ENCODE measurements around the gene ETV3. TPM values are rescaled to one million over a fixed set of nuclear protein-coding genes. Genes with fewer than 3 reads are reported as not detected.

Gene ETV3
- polyA plus RNA-seq, 1 experiment = 7.4 TPM

- Histone ChIP-seq H3K36me3 (ENCODE audit: control insufficient read depth, insufficient read depth, low read length) (no peaks in the 10 kb centered on the region), H3K4me3 (ENCODE audit: low read depth, low read length) (no peak overlapping the region), H3K27me3 (ENCODE audit: control insufficient read depth, insufficient read depth, low read length) (peaks cover 3% of the 10 kb centered on the region)
- TF ChIP-seq, protein P1, sequence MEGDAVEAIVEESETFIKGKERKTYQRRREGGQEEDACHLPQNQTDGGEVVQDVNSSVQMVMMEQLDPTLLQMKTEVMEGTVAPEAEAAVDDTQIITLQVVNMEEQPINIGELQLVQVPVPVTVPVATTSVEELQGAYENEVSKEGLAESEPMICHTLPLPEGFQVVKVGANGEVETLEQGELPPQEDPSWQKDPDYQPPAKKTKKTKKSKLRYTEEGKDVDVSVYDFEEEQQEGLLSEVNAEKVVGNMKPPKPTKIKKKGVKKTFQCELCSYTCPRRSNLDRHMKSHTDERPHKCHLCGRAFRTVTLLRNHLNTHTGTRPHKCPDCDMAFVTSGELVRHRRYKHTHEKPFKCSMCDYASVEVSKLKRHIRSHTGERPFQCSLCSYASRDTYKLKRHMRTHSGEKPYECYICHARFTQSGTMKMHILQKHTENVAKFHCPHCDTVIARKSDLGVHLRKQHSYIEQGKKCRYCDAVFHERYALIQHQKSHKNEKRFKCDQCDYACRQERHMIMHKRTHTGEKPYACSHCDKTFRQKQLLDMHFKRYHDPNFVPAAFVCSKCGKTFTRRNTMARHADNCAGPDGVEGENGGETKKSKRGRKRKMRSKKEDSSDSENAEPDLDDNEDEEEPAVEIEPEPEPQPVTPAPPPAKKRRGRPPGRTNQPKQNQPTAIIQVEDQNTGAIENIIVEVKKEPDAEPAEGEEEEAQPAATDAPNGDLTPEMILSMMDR (IDR thresholded peaks at IDR 0.05; ENCODE audit: insufficient read depth, low read depth, low read length) = no peak
- ChIA-PET POLR2A (no interaction called here), CTCF (interaction anchor here (1.3 to 1.4 kb wide), 2 partner anchors 13 to 60 kb away, joined by 5 to 12 read pairs; no protein-coding TSS in a partner anchor)
- DNase-seq (ENCODE audit: low read depth) = no peak
Measured at GRCh38 chr1:157150631-157151030, 12.4 kb upstream of the ETV3 start.

- TF ChIP-seq, protein P1 (IDR thresholded peaks at IDR 0.05; ENCODE audit: insufficient read depth, low read depth, low read length) = no peak
- H3K4me3 ChIP-seq (ENCODE audit: low read depth, low read length) = no peak overlapping the region
- CTCF ChIA-PET = interaction anchor here (0.8 to 1.7 kb wide), 5 partner anchors 8 to 58 kb away, joined by 3 to 11 read pairs (median 6); no protein-coding TSS in a partner anchor
- POLR2A ChIA-PET = no interaction called here
- H3K36me3 ChIP-seq (ENCODE audit: control insufficient read depth, insufficient read depth, low read length) = no peaks in the 10 kb centered on the region
- H3K27me3 ChIP-seq (ENCODE audit: control insufficient read depth, insufficient read depth, low read length) = peaks cover 8% of the 10 kb centered on the region
- no peak for DNase-seq (ENCODE audit: low read depth)
Measured at GRCh38 chr1:157147906-157148700, 9.9 kb upstream of the ETV3 start.

- POLR2A ChIA-PET = no interaction called here
- Histone ChIP-seq H3K27me3 (ENCODE audit: control insufficient read depth, insufficient read depth, low read length) (peaks cover 7% of the 10 kb centered on the region), H3K4me3 (ENCODE audit: low read depth, low read length) (no peak overlapping the region), H3K36me3 (ENCODE audit: control insufficient read depth, insufficient read depth, low read length) (no peaks in the 10 kb centered on the region)
- CTCF ChIA-PET = interaction anchor here (1.5 to 2.0 kb wide), 4 partner anchors 9 to 57 kb away, joined by 4 to 11 read pairs (median 8); no protein-coding TSS in a partner anchor
- TF ChIP-seq, protein P1 (IDR thresholded peaks at IDR 0.05; ENCODE audit: insufficient read depth, low read depth, low read length) = no peak
- no peak for DNase-seq (ENCODE audit: low read depth)
Measured at GRCh38 chr1:157147037-157147436, 8.8 kb upstream of the ETV3 start.

DNA sequence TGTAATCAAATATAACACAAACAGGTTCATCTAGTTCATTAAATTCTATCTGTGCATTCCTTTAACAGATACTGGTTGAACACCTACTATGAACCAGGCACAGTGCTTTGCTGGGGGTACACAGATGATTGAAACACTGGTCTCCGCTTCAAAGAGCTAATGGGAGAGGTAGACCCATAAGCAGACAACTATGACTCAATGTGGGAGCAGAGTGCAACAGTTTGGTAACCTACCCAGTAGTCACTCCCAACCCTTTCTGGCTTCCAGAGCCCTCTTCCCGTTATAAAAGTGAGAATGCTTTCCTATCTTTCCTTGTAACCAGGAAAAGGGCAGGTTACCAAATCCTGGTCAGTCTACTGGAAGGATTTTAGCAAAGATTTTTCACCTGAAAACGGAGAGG is 8.0 kb upstream of the ETV3 start:
- Histone ChIP-seq H3K4me3 (ENCODE audit: low read depth, low read length) (no peak overlapping the region), H3K36me3 (ENCODE audit: control insufficient read depth, insufficient read depth, low read length) (no peaks in the 10 kb centered on the region), H3K27me3 (ENCODE audit: control insufficient read depth, insufficient read depth, low read length) (peaks cover 7% of the 10 kb centered on the region)
- TF ChIP-seq, protein P1 (IDR thresholded peaks at IDR 0.05; ENCODE audit: insufficient read depth, low read depth, low read length) = no peak
- ChIA-PET CTCF (interaction anchor here (1.4 to 2.0 kb wide), 4 partner anchors 8 to 56 kb away, joined by 4 to 8 read pairs (median 6); no protein-coding TSS in a partner anchor), POLR2A (no interaction called here)
- DNase-seq (ENCODE audit: low read depth) = no peak

- CTCF ChIA-PET = interaction anchor here (1.8 to 2.0 kb wide), 2 partner anchors 10 to 11 kb away, joined by 5 to 8 read pairs; no protein-coding TSS in a partner anchor
Measured at GRCh38 chr1:157145076-157145475, 6.9 kb upstream of the ETV3 start.

More at GRCh38 chr1:157145076-157145475, 6.9 kb upstream of the ETV3 start:
- no peaks in the 10 kb centered on the region for H3K36me3 ChIP-seq (ENCODE audit: control insufficient read depth, insufficient read depth, low read length)
- TF ChIP-seq, protein P1 (IDR thresholded peaks at IDR 0.05; ENCODE audit: insufficient read depth, low read depth, low read length) = no peak
- peaks cover 5% of the 10 kb centered on the region; the same call in 1 of the 2 replicates for H3K27me3 ChIP-seq (ENCODE audit: control insufficient read depth, insufficient read depth, low read length)
- POLR2A ChIA-PET = no interaction called here
- no peak for DNase-seq (ENCODE audit: low read depth)
- H3K4me3 ChIP-seq (ENCODE audit: low read depth, low read length) = no peak overlapping the region
